ENCODE results near the gene C11orf68. TPM values are rescaled to one million over a fixed set of nuclear protein-coding genes. Genes with fewer than 3 reads are reported as not detected.

C11orf68 gene
- total RNA-seq, result 25.0 and 26.1 TPM in 2 replicates

GRCh38 chr11:65918211-65919140 is at the start of gene C11orf68:
Gene C11orf68, minus strand, starts transcription at chr11:65919062. Its CDS starts 31 bp downstream, at chr11:65919031.

DNA sequence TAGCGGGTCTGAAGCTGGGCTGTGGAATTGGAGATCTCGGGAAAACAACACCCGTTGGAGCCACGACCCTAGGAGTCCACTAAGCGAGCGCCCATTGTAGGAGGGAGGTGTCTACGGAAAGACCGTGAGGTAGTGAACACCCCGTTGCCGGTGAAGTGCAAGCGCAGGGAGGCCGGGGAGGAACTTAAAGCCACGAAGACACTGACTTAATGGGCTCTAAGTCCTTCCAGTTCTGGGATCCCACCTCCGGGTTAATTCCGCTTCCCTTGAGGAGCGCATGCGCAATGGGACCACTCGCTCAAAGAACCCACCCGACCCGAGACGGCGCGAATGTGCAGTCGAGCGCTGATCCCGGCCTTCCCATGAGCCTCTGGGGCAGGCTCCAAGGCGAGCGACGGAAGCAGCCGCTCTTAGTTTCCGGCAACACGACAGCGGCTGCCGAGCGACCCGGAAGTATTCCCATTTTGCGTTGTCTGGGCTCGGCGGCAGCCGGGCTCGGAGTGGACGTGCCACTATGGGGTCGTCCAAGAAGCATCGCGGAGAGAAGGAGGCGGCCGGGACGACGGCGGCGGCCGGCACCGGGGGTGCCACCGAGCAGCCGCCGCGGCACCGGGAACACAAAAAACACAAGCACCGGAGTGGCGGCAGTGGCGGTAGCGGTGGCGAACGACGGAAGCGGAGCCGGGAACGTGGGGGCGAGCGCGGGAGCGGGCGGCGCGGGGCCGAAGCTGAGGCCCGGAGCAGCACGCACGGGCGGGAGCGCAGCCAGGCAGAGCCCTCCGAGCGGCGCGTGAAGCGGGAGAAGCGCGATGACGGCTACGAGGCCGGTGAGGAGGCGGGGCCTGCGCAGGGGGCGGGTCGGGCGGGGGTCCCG is 42.6 kb upstream of the C11orf68 start, which contains the start of gene SART1:
SART1 (plus strand) TSS at position 468 of the 874 bp plus-strand sequence; CDS start at position 515, 47 bp downstream.

DNA sequence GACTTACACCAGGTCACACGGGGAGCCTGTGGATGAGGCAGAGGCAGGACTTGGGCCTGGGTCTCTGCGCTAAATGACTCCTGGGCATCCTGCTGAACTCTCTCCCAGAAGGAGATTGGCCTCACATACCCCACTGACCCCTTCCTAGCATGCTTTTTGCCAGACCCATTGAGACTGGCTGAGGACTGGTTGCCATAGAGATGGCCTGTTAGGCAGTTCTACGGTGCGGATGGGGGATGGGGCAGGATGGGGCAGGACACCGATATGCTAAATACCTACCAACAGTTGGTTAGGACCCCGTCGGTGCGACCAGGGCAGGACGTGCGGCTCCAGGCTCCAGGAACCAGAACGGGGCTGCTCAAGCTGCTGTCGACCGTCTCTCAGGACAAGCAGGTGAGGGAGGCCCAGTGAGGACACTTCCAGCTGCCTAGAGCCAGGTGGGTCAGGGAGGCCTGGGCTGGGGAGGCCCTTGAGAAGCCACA is 26.6 kb upstream of the C11orf68 start, which contains the start of gene TSGA10IP:
TSGA10IP (plus strand) TSS at position 51 of the 482 bp plus-strand sequence; CDS start at position 247, 196 bp downstream.

DNA sequence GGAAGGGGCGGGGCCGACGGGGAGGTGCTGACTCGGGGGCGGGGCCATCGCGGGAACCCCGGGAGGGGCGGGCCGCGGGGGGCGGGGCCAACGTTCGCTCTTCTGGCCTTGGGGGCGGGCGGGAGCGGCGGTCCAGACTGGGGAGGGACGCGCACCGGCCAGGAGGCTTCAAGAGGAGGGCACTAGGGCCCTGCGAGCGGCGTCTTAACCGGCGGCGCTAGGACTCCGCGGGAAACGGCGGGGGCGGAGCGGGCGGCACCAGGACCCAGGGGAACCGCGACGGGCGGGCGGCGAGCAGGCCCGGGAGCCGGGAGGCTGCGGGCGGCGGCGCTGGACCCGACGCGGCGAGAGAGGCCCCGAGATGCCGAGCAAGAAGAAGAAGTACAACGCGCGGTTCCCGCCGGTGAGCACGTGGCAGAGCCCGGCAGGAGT is 295 bp upstream of the C11orf68 start, which contains the start of gene DRAP1:
DRAP1 (plus strand) TSS at position 286 of the 432 bp plus-strand sequence; CDS start at position 362, 76 bp downstream.

DNA sequence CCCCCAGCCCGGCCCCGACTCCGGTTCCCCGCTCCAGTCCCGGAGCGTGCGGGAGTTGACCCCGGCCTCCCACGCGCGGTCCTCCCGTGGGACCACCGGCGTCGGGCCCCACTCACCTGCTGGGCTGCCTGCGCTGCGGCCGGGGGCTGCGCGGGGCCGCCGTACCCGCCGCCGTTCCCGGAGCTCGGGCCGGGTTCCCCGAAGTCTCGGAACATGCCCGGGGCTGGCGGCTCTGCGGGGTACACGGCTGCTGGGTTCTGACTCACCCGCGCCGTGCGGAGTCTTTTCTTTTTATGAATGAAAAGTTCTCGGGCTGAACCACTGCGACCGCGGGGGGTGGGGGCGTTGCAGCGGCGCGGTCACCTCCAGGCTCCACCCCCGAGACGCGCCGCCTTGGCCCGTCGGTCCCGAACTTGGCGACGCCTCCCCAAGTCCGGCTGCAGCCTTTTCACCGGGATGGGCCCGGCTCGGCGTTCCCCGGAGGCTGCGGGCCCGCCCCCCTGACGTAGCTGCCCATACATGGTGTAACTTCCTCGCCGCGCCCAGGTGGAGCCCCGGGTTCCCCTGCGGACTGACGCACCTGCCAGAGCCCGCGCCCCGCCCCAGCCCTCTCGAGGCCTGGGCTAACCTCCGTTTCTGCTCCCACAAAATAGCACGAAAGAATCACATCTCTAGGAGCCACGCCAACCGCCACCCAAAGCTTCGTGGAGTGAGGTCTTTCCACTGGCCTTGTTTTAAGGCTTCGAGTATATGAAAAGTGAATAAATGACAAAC is 18.6 kb downstream of the C11orf68 start, which contains the start of gene FOSL1:
FOSL1 (minus strand) TSS at position 264 of the 774 bp plus-strand sequence; CDS start at position 215, 49 bp downstream.

DNA sequence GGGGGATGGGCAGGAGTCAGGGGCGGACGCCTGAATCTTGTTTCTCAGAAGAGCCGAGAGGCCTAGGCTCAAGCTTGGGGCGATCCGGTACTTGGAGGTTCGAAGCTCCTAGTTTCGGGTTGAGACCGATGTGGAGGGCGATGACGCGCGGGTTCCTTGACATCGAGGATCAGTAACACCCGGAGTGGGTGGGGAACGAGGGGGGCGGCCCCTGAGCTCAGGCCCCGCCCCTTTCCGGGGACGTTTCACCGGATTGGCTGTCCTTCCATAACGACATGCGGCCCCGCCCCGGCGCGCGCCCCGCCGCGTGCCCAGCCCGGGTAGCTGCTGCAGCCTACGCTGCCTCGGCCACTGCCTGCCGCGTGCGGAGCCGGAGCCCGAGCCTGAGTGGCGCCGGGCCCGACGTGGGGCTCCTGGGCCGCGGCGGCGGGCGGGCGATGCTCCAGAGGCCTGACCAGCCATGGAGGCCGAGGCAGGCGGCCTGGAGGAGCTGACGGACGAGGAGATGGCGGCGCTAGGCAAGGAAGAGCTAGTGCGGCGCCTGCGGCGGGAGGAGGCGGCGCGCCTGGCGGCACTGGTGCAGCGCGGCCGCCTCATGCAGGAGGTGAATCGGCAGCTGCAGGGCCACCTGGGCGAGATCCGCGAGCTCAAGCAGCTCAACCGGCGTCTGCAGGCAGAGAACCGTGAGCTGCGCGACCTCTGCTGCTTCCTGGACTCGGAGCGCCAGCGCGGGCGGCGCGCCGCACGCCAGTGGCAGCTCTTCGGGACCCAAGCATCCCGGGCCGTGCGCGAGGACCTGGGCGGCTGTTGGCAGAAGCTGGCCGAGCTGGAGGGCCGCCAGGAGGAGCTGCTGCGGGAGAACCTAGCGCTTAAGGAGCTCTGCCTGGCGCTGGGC is 28.3 kb downstream of the C11orf68 start, which contains the start of gene CCDC85B:
CCDC85B (plus strand) TSS at position 350 of the 895 bp plus-strand sequence; CDS start at position 461, 111 bp downstream.

GRCh38 chr11:65888163-65888814 is 30.6 kb downstream of the C11orf68 start, which contains the start of gene FIBP:
Gene FIBP, minus strand, starts transcription at chr11:65888471. Its CDS starts 53 bp downstream, at chr11:65888418.

GRCh38 chr11:65879617-65880016 is 39.2 kb downstream of the C11orf68 start, which contains the start of gene CTSW:
Gene CTSW, plus strand, starts transcription at chr11:65879837. Its CDS starts 18 bp downstream, at chr11:65879855.

DNA sequence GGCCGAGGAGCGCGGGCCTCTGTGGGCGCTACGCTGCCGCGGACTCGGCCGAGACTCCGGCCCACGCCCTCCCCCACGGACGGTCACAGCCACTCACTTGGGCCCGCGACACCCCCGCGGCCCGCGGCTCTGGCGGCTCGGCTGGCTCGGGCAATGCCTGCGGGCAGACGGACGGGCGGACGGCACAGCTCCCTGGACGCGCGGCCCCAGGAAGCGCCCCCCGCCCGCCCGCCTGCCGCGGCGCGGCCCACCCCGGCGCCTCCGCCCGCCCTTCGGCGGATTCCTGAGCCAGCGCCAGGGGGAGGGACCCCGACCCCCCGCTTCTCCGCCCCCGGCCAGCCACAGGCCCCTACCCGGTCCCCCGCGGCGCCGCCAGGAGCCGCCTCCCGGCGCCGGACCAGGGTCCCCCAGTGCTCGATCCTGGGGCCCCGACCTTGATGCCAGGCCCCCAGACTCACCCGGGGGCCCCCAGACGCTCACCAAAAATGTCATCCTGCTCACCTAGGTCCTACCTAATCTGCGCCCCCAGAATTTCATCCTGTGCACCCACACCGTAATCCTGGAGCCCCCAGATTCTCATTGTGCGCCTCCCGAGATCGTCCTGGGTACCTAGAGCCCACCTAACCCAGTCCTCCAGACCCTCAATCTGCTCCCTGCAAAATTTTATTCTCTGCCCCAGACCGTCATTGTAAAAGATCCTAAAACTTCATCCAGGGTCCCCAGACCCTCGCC is 46.1 kb downstream of the C11orf68 start, which contains the start of gene EFEMP2:
EFEMP2 (minus strand) TSS at position 215 of the 732 bp plus-strand sequence. CDS start 446 bp downstream, outside the sequence.

Other genes starting within 250 kb of the C11orf68 start
- gene KAT5, start 206.8 kb downstream of the C11orf68 start, total RNA-seq, result 50.4 and 53.0 TPM in 2 replicates
- gene RNASEH2C, start 198.3 kb downstream of the C11orf68 start, total RNA-seq, result 42.2 and 42.3 TPM in 2 replicates
- gene AP5B1, start 138.1 kb downstream of the C11orf68 start, total RNA-seq, result 4.9 and 5.5 TPM in 2 replicates
- gene OVOL1, start 132.0 kb downstream of the C11orf68 start, total RNA-seq, result not detected in 2 replicates
- gene SNX32, start 85.1 kb downstream of the C11orf68 start, total RNA-seq, result 0.37 and 0.40 TPM in 2 replicates
- gene CFL1, start 60.9 kb downstream of the C11orf68 start, total RNA-seq, result 1,495 and 1,569 TPM in 2 replicates
- 38.2 and 48.4 TPM in 2 replicates for gene MUS81, start 58.6 kb downstream of the C11orf68 start, total RNA-seq
- 78.6 and 82.4 TPM in 2 replicates for gene EFEMP2, start 46.3 kb downstream of the C11orf68 start, total RNA-seq
- gene CTSW, start 39.2 kb downstream of the C11orf68 start, total RNA-seq, result 0.12 TPM in 1 of 2 replicates, not detected in the other
- 221 and 262 TPM in 2 replicates for gene FIBP, start 30.6 kb downstream of the C11orf68 start, total RNA-seq
- gene CCDC85B, start 28.4 kb downstream of the C11orf68 start, total RNA-seq, result 80.3 and 83.5 TPM in 2 replicates
- gene FOSL1, start 18.7 kb downstream of the C11orf68 start, total RNA-seq, result 24.0 and 32.9 TPM in 2 replicates
- gene DRAP1, start 364 bp upstream of the C11orf68 start, total RNA-seq, result 574 and 841 TPM in 2 replicates
- 0.13 TPM in 1 of 2 replicates, not detected in the other for gene TSGA10IP, start 26.4 kb upstream of the C11orf68 start, total RNA-seq
- 52.0 and 80.1 TPM in 2 replicates for gene SART1, start 42.7 kb upstream of the C11orf68 start, total RNA-seq
- gene EIF1AD, start 83.1 kb upstream of the C11orf68 start, total RNA-seq, result 32.6 and 36.8 TPM in 2 replicates
- gene BANF1, start 83.4 kb upstream of the C11orf68 start, total RNA-seq, result 16.5 and 25.9 TPM in 2 replicates
- gene CST6, start 92.9 kb upstream of the C11orf68 start, total RNA-seq, result 3.3 and 7.6 TPM in 2 replicates
- 0.13 and 0.19 TPM in 2 replicates for gene CATSPER1, start 107.4 kb upstream of the C11orf68 start, total RNA-seq
- gene GAL3ST3, start 130.1 kb upstream of the C11orf68 start, total RNA-seq, result not detected in 2 replicates
- 127 and 134 TPM in 2 replicates for gene SF3B2, start 133.3 kb upstream of the C11orf68 start, total RNA-seq
- 23.9 and 47.6 TPM in 2 replicates for gene PACS1, start 151.2 kb upstream of the C11orf68 start, total RNA-seq